ENCODE measurements around the gene RAD51B.

- TF ChIP-seq POLR2A (IDR thresholded peaks at IDR 0.05; ENCODE audit: low read depth, low read length) (no peak), POLR2AphosphoS5 (IDR thresholded peaks at IDR 0.05; ENCODE audit: low read depth, low read length) (no peak), PAX5 (IDR thresholded peaks at IDR 0.05; ENCODE audit: insufficient read depth, low read length, severe bottlenecking) (no peak), TAF1 (IDR thresholded peaks at IDR 0.05; ENCODE audit: low read depth, low read length) (no peak), POU2F2 (IDR thresholded peaks at IDR 0.05; ENCODE audit: low read depth, low read length) (no peak), SPI1 (IDR thresholded peaks at IDR 0.05; ENCODE audit: low read depth, low read length) (no peak)
Observed at GRCh38 chr14:68458253-68458652, 638.7 kb downstream of the RAD51B start.

Data from GM12891 (cell line).